HG03066 (cell line): ENCODE measurements around the gene UBE2E1.
"Not testable (repeated sequence)": the region's sequence is repeated elsewhere in the genome, so short reads cannot be mapped to it uniquely, and the experiment has no call there.

Source experiments
- ATAC-seq: cut with Tn5 transposase; IDR thresholded peaks from one replicate; pipeline ENCODE4 v1.9.1; 2021; ENCODE audit warnings: low read depth; ENCODE audit not compliant: unreplicated experiment

Gene UBE2E1

GRCh38 chr3:23874359-23875112, 68.8 kb downstream of the UBE2E1 start:
- ATAC-seq: no peak

GRCh38 chr3:23875113-23875725, 69.5 kb downstream of the UBE2E1 start:
- no peak for ATAC-seq

DNA sequence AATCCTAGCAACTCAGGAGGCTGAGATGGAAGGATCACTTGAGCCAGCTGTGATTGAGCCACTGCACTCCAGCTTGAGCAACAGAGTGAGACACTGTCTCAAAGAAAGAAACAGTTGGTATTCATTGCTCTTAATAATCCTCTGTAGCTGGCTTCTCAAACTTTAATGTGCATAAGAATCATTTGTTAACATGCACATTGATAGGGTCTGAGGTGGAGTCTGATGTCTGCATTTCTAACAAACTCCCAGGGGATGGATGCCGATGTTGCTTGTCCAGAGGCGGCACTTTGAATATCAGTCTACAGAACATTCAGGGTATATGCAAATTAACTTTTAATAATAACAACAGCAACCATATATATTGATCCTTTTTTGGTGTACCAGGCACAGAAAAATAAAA, 71.2 kb downstream of the UBE2E1 start:
- no peak for ATAC-seq

DNA sequence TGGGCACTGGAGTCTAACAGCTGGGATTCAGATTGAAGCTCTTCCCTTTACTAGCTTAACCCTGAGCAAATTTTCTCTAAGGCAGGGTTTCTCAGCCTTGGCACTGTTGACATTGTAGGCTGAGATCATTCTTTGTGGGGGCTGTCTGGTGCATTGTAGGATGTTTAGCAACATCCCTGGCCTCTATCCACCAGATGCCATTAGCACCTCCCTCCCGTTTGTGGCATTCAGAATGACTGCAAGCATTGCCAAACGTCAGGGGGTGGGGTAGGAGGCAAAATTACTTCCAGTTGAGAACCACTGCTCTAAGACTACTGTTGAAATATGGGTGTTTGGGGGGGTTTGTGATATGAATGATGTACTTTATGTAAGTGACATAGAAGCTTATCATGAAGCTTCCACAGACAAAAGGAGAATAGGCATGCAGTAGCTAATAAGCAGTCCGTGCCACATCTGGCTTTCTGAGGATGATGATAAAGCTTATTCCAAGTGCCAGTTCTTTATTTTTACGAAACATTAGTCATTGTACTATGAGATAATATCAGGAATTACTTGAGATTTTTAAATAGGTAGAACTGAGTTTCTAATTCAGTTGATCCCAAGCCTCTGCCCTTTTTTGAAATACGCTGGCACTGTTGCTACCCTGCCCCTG, 71.7 kb downstream of the UBE2E1 start:
- no peak for ATAC-seq

DNA sequence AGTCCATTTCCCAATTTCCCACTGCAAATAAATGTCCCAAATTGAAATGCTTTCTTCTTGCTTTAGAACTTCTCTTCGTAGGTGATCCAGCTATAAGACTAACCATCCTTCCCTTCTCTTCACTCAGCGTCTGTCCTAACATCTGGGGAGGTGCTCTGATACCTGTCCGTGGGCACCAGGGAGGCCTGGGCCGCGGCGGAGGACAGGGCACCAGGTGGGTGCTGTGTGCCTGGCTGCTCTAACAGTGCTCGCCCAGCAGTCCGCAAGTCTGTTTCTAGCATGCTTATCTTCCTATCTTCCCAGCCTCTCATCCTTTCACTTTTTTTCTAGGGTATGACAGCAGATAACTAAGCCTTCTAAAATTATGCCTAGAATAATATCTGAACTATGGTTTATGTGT, 73.7 kb downstream of the UBE2E1 start:
- no peak for ATAC-seq

DNA sequence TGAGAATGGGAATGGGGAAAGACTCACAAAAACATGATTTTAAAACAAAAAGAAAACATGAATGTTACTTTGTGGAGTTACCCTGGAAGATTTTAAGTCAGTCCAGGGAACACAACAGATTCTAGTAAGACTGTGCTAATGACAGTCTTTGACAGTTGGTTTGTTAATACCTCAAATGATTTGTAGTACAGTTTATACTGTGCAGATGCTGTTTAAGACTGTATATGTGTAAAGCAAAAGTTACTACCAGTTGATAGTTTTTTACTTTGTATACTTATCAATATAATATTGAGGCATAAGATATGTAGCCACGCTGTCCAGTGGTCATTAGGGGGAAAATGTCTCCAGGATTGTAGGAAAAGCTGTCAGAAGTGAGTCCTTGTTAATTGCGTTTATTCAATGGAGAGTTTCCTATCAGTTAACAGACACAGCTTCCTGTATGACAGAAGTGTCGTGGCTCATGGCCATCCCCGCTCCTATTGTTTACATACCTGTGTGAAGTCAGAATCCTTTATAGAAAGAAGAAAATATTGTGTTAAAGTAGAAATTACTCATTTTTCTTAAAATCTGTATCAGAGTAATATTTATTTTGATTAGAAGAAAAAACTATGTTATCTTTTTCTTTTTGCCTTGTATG, 75.1 kb downstream of the UBE2E1 start:
- ATAC-seq: no peak

GRCh38 chr3:23881993-23882392, 76.2 kb downstream of the UBE2E1 start:
- not testable (repeated sequence) for ATAC-seq

DNA sequence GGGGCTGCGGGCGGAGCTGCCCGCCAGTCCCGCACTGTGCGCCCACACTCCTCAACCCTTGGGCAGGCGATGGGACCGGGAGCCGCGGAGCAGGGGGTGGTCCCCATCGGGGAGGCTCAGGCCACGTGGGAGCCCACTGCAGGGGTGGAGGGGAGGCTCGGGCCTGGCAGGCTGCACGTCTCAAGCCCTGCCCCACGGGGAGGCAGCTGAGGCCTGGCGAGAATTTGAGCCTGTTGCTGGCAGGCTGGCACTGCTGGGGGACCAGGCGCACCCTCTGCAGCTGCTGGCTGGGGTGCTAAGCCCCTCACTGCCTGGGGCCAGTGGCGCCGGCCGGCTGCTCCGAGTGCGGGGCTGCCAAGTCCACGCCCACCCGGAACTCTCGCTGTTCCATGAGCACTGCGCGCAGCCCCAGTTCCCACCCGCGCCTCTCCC, 76.7 kb downstream of the UBE2E1 start:
- no peak for ATAC-seq

- no peak for ATAC-seq
Measured at GRCh38 chr3:23884481-23884880, 78.7 kb downstream of the UBE2E1 start.

GRCh38 chr3:23885210-23885609, 79.5 kb downstream of the UBE2E1 start:
- ATAC-seq: no peak

DNA sequence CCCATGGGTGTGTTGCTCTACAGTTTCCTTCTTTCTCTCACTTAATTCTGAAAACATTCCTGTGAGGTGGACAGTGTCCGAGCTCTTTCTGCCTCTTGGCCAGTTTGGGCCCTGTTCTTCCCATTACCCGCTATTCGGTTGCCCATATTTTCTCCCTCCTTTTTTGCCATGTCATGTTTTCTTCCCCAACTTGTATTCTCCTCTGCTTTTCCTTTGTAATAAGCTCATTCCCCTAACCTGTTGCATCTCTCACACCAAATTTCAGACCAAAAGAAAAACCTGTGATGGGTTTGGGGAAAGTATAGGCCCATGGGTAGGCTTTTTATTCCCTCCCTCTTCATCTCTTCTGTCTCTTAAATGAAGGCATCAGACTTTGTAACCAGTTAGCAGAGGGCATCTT, 80.6 kb downstream of the UBE2E1 start:
- ATAC-seq: no peak

GRCh38 chr3:23888617-23889228, 83.0 kb downstream of the UBE2E1 start:
- no peak for ATAC-seq

DNA sequence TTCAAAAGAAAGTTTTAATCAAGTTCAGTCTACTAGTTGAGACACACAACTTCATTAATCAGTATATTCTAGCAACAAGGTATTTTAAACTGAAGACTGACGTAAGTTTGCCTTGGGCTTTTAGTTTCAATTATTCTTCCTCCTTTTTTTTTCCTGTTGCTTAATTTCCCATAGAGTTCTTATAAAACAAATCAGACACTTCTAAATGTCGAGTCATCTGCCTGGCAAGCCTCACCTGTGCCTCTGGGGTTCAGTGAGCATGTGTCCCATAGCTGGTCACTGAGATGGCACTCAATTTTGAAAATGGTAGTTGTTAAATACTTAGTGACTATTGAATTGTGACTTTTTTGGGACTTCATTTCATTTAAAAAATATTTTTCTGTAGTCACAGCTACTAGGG, 83.6 kb downstream of the UBE2E1 start:
- ATAC-seq: no peak

DNA sequence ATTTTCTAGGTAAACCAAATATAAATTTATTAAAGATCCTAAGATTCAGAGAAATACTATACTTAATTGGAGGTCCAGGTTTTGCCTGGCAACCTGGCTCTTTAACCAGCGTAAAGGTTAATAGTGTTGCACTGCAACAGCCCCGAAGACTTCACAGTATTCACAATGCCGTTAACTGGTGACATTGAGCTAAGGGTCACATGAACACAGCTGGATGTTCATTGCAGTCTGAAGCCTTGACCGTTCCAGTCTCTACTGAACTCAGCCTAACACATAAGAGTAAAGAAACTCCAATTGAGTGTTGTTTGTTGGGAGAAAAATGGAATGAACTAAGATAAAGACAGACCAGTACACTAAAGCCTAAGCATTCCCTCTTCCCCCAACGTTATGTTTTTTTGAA, 84.2 kb downstream of the UBE2E1 start:
- no peak for ATAC-seq

DNA sequence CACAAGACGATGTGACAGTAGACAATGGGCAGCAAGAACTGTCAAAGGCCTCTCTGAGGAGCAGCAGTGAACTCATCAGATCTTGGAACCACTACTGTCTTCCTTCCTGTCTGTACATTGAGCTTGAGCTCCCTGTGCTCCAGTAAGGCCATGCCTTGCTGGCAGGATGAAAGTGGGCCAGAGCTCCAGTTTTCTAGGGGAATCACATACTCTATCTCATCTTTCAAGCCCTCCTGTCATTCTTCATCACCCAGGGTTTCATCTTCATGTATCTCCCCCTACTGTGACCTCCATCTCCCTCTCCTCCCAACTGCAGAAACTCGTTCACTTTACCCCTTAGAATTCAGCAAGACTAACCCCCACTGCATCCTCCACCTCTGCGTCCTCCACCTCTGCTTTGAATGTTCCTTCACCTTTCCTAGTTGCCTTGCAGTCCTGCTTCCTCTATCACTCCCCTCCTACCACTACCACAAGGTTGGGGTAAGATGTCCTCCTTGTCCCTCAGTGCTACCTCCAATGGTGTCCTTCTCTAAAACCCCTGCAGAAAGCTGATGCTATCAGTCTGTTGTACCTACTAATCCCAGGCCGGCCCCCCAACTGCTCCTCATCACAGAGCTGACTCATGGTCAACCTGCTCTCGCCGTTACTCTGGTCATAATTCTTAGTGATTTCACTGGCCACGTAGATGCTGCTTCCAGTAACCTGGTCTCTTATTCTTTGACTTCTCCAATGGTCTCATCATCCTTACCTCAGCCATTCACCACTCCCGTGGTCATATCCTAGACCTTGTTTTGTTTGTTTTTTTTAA, 88.7 kb downstream of the UBE2E1 start:
- no peak for ATAC-seq

DNA sequence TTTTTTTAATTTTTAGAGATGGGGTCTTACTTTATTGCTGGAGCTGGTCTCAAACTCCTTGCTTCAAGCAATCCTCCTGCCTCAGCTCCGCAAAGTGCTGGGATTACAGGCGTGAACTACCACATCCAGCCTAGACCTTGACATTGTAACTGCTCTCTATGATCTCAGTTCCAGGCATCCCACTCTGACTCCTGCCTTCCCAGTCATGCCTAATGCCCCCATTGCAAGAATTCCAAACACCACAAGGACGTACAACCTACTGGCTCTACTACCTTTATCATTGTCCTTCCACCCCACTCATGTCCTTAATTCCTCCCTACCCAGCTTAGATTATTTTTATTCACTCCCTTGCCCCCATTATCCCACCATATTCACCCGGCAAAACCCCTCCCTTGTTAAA, 89.4 kb downstream of the UBE2E1 start:
- no peak for ATAC-seq

- ATAC-seq: no peak
Measured at GRCh38 chr3:23900744-23901143, 95.0 kb downstream of the UBE2E1 start.

DNA sequence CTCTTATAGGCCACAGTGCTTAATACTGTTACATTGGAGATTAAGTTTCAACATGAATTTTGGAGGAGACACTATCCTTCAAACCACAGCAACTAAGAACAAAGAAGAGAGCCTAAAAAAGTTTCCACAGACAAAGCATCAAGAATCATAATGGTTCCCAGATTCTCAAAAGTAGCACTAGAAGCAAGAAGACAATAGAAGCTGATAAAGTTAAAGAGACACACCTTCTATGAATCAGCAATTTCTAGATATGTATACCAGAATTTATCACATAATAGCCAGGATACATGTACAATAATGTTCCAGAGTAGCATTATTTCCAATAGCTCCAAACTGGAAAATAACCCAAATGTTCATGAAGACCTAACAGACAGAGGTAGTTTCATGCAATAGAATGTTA, 98.8 kb downstream of the UBE2E1 start:
- no peak for ATAC-seq

DNA sequence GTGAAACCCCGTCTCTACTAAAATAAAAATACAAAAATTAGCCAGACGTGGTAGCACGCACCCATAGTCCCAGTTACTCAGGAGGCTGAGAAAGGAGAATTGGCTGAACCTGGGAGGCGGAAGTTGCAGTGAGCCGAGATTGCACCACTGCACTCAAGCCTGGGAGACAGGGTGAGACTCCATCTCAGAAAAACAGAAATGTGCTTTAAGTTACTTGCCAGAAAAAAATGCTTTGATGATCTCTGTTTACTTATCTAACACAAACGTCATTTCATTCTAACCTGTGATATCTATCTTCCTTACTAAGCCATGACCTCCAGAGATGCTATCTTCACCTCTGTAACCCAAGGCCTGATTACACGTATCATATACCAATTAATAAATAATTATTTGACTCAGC, 103.6 kb downstream of the UBE2E1 start:
- ATAC-seq: no peak

DNA sequence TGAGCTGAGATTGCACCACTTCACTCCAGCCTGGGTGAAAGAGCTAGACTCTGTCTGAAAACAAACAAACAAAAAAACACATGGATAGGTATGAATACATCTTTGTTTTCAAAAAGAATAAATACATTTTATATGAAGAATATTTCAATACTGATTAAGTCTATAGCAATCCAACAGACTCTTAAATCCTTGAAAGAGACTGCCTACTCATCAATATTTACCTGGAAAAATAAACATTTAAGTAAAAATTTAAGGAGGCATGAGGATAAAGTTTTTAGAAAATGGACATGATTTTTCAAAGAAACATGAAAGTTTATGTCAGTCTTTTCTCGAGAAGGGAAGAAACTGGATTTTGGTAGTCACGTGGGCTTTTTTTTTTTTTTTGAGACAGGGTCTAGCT, 105.6 kb downstream of the UBE2E1 start:
- ATAC-seq: no peak
